Hepatocyte (in vitro differentiated cells): ENCODE measurements around the gene GRK3.

Experiments
- CTCF ChIP-seq: fragments of 200-600 bp; sonication (generic); IDR thresholded peaks from 2 replicates; pipeline ENCODE4 v1.5.1; 2016; ENCODE audit warnings: antibody characterized with exemption, mild to moderate bottlenecking; ENCODE audit not compliant: poor library complexity
- EZH2 ChIP-seq: fragments of 200-600 bp; sonication (generic); IDR thresholded peaks from 2 replicates; pipeline ENCODE4 v1.6.1; 2016; ENCODE audit warnings: antibody characterized with exemption, mild to moderate bottlenecking, borderline replicate concordance

GRCh38 chr22:25754527-25755202 is 190.2 kb downstream of the GRK3 start:
- TF ChIP-seq CTCF (no peak), EZH2 (no peak)
